Measurements from ENCODE around the gene KAZN. TPM values are rescaled to one million over a fixed set of nuclear protein-coding genes. Genes with fewer than 3 reads are reported as not detected.

KAZN gene
- total and polyA plus RNA-seq, 2 donors (not counting 1 experiment from before 2014, with no cell fraction given): 3.4 to 5.0 TPM

GRCh38 chr1:14759042-14759818, 160.7 kb downstream of the KAZN start:
- Histone ChIP-seq H3K4me2 (ENCODE audit: extremely low read depth, insufficient read depth, low read length) (no peak overlapping the region), H3K27ac (ENCODE audit: insufficient read depth, low read length) (no peak overlapping the region), H3K9ac (ENCODE audit: insufficient read depth, low read length) (no peak overlapping the region), H4K20me1 (ENCODE audit: control insufficient read depth, extremely low read depth, insufficient read depth, low read length) (no peaks in the 10 kb centered on the region), H3K36me3 (ENCODE audit: control insufficient read depth, insufficient read depth, low read length) (no peaks in the 10 kb centered on the region), H3K4me3 (replicated peaks in 1 of 4; ENCODE audit: control extremely low read depth in 1 of 4, insufficient read depth in 1 of 4, low read depth in 3 of 4, low read length in 4 of 4) (no peak overlapping the region), H3K4me1 (ENCODE audit: control insufficient read depth, extremely low read depth, insufficient read depth, low read length) (no peaks in the 10 kb centered on the region), H3K9me3 (ENCODE audit: control insufficient read depth, insufficient read depth, low read depth, low read length) (no peaks in the 10 kb centered on the region), H3K79me2 (ENCODE audit: control insufficient read depth, insufficient read depth, low read length) (no peaks in the 10 kb centered on the region), H3K27me3 (ENCODE audit: control insufficient read depth, insufficient read depth, low read length) (no peaks in the 10 kb centered on the region), H2AFZ (ENCODE audit: low read length) (no peak overlapping the region)
- DNase-seq (ENCODE audit: low read depth in 2 of 2): no peak
- TF ChIP-seq EZH2 (IDR thresholded peaks at IDR 0.05; ENCODE audit: low read length, missing control alignments): no peak
- no peak for TF ChIP-seq CTCF (conservative IDR thresholded peaks at IDR 0.05 in 1 of 2, IDR thresholded peaks at IDR 0.05 in 1 of 2; ENCODE audit: low read depth in 1 of 2, low read length in 2 of 2)

- no peaks in the 10 kb centered on the region for H3K4me1 ChIP-seq (ENCODE audit: control insufficient read depth, extremely low read depth, insufficient read depth, low read length)
- no peak overlapping the region for H3K4me3 ChIP-seq (replicated peaks in 1 of 4; ENCODE audit: control extremely low read depth in 1 of 4, insufficient read depth in 1 of 4, low read depth in 3 of 4, low read length in 4 of 4)
- no peaks in the 10 kb centered on the region for H4K20me1 ChIP-seq (ENCODE audit: control insufficient read depth, extremely low read depth, insufficient read depth, low read length)
- H3K9me3 ChIP-seq (ENCODE audit: control insufficient read depth, insufficient read depth, low read depth, low read length): no peaks in the 10 kb centered on the region
- TF ChIP-seq EZH2 (IDR thresholded peaks at IDR 0.05; ENCODE audit: low read length, missing control alignments): no peak
- TF ChIP-seq CTCF (conservative IDR thresholded peaks at IDR 0.05 in 1 of 2, IDR thresholded peaks at IDR 0.05 in 1 of 2; ENCODE audit: low read depth in 1 of 2, low read length in 2 of 2): no peak
- H3K79me2 ChIP-seq (ENCODE audit: control insufficient read depth, insufficient read depth, low read length): no peaks in the 10 kb centered on the region
- DNase-seq (ENCODE audit: low read depth in 2 of 2): no peak
- H3K27ac ChIP-seq (ENCODE audit: insufficient read depth, low read length): no peak overlapping the region
- no peak overlapping the region for H3K4me2 ChIP-seq (ENCODE audit: extremely low read depth, insufficient read depth, low read length)
- H2AFZ ChIP-seq (ENCODE audit: low read length): no peak overlapping the region
- no peaks in the 10 kb centered on the region for H3K36me3 ChIP-seq (ENCODE audit: control insufficient read depth, insufficient read depth, low read length)
- H3K9ac ChIP-seq (ENCODE audit: insufficient read depth, low read length): no peak overlapping the region
- no peaks in the 10 kb centered on the region for H3K27me3 ChIP-seq (ENCODE audit: control insufficient read depth, insufficient read depth, low read length)
These were observed 161.4 kb downstream of the KAZN start for GRCh38 chr1:14759843-14760242.

GRCh38 chr1:14760780-14761179, 162.3 kb downstream of the KAZN start:
- Histone ChIP-seq H3K9me3 (ENCODE audit: control insufficient read depth, insufficient read depth, low read depth, low read length) (no peaks in the 10 kb centered on the region), H4K20me1 (ENCODE audit: control insufficient read depth, extremely low read depth, insufficient read depth, low read length) (no peaks in the 10 kb centered on the region), H3K9ac (ENCODE audit: insufficient read depth, low read length) (no peak overlapping the region), H2AFZ (ENCODE audit: low read length) (no peak overlapping the region), H3K4me2 (ENCODE audit: extremely low read depth, insufficient read depth, low read length) (no peak overlapping the region), H3K27me3 (ENCODE audit: control insufficient read depth, insufficient read depth, low read length) (no peaks in the 10 kb centered on the region), H3K36me3 (ENCODE audit: control insufficient read depth, insufficient read depth, low read length) (no peaks in the 10 kb centered on the region), H3K4me3 (replicated peaks in 1 of 4; ENCODE audit: control extremely low read depth in 1 of 4, insufficient read depth in 1 of 4, low read depth in 3 of 4, low read length in 4 of 4) (no peak overlapping the region), H3K79me2 (ENCODE audit: control insufficient read depth, insufficient read depth, low read length) (no peaks in the 10 kb centered on the region), H3K4me1 (ENCODE audit: control insufficient read depth, extremely low read depth, insufficient read depth, low read length) (no peaks in the 10 kb centered on the region), H3K27ac (ENCODE audit: insufficient read depth, low read length) (no peak overlapping the region)
- no peak for DNase-seq (ENCODE audit: low read depth in 2 of 2)
- TF ChIP-seq EZH2 (IDR thresholded peaks at IDR 0.05; ENCODE audit: low read length, missing control alignments) (no peak), CTCF (conservative IDR thresholded peaks at IDR 0.05 in 1 of 2, IDR thresholded peaks at IDR 0.05 in 1 of 2; ENCODE audit: low read depth in 1 of 2, low read length in 2 of 2) (no peak)

All from fibroblast of lung (primary cell).